Stimulated activated CD8-positive, alpha-beta memory T cell treated with anti-CD3 and anti-CD28 coated beads, Interleukin-4, amount 100 ng/mL, for 4 hours (primary cell): Measurements from ENCODE around the gene EPHB6.

Experiments
- DNase-seq, 2 donors: peaks; one replicate each; pipeline ENCODE4 v3.0.0-alpha.2; 2020; ENCODE audit warnings: low read depth in 2 of 2, low spot score in 1 of 2

The EPHB6 gene

DNA sequence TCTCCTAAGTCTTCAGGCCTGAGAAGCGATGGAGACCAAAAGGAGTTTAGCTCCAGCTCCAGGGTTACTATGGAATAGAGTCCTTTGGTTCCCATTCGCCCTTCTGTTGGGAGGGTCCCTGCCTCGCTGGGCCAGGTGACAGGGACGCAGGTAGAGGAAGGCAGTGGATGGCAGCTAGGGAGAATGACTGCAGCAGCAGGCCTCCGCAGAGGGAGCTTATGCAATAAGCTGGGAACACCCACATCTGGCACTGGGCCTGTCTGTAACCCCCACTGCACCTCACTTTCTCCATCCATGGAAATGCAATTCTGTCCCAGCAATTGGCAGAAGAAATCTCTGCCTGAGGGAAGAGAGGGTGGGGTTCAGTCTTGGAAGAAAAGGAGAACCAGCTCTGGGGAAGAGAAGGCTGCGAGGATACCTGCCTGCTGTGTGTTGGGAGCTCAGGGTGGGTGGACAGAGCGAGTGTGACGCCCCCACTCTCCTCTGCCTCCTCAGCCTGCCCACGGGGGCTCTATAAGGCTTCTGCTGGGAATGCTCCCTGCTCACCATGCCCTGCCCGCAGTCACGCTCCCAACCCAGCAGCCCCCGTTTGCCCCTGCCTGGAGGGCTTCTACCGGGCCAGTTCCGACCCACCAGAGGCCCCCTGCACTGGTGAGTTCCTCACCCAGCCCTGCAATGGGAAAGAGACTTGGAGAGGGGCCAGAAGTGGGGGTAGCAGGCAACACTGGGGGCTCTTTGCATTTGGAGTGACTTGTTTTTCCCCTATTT lies 10.3 kb downstream of the EPHB6 start:
- no peak for DNase-seq

DNA sequence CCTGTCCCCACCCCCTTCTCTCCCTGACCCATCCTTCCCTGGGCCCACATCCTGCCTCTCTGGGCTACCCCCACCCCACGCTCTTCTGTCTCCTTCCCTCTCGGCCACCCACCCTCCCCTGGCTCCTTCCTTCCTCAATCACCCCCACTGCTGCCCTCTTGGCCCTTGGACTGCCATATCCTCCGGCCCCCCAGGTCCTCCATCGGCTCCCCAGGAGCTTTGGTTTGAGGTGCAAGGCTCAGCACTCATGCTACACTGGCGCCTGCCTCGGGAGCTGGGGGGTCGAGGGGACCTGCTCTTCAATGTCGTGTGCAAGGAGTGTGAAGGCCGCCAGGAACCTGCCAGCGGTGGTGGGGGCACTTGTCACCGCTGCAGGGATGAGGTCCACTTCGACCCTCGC lies 10.9 kb downstream of the EPHB6 start:
- DNase-seq, result no peak

DNA sequence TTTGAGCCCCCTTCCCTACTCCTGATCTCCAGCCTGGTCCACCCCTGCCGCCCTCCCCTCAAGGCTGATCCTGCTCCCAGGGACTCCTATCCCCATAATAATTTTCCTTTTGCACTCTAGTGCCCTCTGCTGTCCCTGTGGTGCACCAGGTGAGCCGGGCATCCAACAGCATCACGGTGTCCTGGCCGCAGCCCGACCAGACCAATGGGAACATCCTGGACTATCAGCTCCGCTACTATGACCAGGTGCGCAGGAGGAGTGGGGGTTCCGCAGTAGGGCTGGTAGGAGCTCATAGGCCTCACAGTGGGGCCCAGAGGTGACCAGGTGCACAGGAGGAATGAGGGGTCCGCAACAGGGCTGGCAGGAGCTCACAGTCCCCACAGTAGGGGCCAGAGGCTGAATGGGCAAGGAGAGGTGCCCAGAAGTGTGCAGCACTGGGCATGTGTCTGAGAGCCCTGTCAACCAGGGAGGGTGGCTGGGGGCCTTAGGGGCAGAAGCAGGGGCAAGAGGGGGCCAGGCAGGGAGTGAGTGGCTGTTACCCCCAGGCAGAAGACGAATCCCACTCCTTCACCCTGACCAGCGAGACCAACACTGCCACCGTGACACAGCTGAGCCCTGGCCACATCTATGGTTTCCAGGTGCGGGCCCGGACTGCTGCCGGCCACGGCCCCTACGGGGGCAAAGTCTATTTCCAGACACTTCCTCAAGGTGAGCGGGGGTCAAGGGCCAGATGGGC lies 11.7 kb downstream of the EPHB6 start:
- DNase-seq, result no peak

DNA sequence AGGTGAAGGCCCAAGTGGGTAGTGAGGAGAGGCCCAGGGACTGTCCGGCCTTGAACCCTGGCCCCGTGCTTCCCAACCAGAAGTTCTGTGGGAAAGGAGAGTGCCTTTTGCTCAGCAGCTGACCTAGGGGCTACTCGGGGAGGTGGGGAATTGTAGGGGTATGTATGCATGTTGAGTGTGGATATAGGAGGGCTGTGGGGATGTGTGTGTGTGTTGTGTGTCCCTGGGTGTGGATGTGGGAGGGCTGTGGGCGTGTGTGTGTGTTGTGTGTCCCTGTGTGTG lies 12.2 kb downstream of the EPHB6 start:
- DNase-seq, result no peak

DNA sequence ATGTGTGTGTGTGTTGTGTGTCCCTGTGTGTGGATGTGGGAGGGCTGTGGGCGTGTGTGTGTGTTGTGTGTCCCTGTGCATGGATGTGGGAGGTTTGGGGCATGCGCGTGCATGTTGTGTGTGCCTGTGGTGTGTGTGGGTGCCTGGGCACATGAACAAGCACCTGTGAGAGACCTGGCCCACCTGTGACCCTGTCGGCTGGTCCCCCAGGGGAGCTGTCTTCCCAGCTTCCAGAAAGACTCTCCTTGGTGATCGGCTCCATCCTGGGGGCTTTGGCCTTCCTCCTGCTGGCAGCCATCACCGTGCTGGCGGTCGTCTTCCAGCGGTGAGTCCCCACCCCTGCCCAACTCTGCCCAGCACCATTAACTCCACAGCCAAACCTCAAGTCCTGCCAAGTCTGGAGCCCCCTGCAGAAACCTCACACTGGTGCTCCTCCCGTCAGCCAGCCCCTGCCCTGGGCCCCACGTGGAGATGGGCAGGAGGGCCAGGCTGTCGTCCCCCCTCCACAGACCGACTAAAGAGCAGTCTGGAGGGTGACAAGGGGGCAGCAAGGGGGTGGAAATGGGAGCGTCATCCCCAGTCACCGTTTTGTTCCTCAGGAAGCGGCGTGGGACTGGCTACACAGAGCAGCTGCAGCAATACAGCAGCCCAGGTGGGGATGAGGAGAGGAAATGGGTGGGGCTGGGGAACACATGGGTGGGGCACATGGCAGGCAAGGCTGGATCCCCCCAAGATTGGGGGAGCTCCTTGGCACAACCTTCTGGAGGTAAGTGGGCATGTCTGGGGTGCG lies 12.7 kb downstream of the EPHB6 start:
- no peak for DNase-seq

DNA sequence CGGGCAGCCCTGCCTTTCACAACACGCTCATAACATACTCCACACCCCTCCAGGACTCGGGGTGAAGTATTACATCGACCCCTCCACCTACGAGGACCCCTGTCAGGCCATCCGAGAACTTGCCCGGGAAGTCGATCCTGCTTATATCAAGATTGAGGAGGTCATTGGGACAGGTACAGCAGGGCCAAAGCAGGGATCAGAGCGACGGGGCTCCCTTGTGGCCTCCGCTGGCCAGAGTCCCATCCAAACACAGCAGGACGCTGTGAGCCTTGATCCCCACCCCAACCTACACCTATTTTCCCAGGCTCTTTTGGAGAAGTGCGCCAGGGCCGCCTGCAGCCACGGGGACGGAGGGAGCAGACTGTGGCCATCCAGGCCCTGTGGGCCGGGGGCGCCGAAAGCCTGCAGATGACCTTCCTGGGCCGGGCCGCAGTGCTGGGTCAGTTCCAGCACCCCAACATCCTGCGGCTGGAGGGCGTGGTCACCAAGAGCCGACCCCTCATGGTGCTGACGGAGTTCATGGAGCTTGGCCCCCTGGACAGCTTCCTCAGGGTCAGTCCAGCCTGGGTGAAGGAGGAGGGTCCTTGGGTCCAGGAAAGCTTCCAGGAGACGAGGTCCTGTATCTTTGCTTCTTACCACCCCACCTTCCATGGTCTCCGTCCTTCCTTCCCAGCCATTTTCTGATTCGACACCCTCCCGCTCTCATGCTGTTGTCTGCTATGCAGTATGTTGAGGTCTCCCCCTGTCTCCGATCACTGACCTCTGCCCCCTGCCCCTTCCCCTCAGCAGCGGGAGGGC lies 13.5 kb downstream of the EPHB6 start:
- DNase-seq, result no peak

DNA sequence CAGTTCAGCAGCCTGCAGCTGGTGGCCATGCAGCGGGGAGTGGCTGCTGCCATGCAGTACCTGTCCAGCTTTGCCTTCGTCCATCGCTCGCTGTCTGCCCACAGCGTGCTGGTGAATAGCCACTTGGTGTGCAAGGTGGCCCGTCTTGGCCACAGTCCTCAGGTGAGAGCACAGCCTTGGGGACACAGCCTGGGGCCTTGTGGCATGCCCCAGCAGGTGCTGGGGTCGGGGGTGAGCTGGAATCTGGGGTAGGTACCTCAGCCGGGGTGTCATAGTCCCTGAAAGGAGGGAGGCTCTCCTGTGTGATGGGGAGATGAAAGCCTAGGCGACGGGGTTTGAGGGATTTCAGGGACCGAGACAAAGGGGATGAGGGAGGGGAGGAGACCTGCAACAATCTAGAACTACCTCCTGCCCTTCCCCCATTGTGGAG lies 14.1 kb downstream of the EPHB6 start:
- DNase-seq, result no peak

DNA sequence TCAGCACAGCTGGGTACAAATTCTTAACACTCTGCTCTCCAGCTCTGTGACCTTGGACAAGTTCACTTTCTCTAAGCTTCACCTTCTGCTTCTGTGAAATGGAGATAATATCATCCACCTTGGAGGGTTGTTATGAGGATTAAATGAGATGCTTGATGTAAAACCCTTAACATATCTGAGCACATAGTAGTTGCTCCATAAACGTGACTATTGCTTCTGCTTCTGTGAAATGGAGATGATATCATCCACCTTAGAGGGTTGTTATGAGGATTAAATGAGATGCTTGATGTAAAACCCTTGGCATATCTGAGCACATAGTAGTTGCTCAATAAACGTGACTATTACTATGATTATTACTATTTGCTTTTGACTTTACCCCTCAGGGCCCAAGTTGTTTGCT lies 14.6 kb downstream of the EPHB6 start:
- DNase-seq, result no peak

DNA sequence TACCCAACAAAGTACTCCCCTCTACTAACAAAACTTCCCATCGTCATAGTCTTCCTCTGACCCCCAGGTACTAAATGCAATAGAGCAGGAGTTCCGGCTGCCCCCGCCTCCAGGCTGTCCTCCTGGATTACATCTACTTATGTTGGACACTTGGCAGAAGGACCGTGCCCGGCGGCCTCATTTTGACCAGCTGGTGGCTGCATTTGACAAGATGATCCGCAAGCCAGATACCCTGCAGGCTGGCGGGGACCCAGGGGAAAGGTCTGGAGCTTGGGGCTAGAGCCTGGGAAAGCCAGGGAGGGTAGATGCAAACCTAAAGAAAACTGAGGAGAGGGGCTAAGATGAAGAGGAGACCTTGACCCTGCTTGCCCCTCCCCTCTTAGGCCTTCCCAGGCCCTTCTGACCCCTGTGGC lies 15.3 kb downstream of the EPHB6 start:
- DNase-seq, result no peak

DNA sequence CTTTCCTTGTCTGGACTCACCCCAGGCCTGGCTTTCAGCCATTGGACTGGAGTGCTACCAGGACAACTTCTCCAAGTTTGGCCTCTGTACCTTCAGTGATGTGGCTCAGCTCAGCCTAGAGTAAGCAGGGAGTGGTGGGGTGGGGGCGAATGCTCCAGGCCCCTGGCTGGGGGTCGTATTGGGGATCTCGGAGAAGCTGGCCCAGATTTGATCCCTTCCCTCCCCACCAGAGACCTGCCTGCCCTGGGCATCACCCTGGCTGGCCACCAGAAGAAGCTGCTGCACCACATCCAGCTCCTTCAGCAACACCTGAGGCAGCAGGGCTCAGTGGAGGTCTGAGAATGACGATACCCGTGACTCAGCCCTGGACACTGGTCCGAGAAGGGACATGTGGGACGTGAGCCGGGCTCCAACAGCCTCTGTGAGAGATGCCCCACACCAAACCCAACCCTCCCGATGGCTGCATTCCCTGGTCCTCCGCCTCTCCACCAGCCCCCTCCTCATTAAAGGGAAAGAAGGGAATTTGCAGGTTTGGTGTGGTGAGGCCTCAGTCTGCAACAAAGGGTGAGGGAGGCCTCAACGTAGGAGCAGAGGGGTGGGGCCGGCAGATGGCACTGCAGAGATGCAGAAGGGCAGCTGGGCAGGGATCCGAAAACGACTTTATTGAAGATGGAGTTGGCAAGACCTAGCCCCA lies 15.8 kb downstream of the EPHB6 start:
- DNase-seq, result no peak

DNA sequence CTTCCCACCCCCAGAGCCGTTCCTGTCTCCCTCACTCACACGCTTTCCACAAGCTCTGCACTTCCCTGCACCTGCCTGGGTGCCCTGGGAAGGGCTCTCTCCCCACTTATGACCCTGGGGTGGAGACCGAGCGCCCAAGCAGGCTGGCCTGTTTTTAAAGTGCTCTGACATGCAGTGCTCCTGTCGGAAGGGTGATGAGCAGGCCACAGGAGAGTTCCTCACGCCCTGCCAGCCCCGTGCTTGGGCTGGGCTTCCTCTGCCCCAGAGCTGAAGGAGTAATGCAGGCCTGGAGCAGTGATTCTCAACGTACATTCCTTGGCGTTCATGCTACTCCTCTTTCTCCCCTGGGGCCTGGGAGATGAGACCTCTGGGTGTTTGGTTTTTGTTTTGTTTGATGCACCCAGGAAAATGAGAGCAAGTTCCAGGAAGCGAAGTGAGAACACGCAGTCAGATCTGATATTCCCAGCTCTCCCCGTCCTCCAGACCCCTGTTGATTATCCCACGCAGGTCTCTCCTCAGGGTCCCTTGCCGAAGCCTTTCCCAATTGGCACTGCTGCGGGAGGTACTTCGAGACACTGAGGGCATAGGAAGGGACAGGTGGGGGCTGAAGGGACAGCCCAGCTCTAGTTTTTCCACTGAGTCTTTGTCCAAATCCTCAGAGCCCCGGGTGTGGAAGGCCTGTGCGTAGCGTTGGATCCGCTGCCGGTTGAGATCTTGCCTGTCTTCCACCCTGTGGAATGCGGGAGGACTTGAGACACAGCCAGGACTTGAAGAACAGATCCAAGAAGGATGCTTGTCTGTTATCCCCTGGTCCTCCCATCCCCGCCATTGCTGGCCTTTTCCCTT lies 16.6 kb downstream of the EPHB6 start:
- no peak for DNase-seq

DNA sequence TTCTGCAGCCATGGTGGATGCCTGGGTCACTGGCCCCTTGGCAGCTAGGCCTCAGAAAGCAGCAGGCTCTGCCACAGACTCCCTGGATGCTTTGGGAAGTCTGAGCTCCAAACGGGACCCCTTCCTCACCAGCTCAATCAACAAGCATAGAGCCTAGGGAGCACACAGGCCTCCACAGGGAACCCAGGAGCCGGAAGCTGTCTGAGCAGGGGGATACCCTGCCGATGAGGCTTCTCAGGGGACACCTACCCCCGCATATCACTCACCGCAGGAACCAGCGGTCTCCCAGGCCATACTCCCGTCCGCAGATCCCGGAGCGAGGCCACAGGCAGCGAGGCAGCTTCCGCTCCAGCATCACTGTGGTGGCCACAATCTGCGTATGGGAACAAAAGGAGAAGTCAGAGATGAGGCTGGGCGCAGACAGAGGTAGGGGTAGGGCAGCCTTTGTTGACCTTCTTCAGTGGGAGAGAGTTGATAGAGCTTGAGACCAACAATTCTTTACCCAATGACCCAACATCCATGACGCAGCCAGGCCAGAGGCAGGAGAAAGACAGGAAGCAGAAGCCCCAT lies 17.3 kb downstream of the EPHB6 start:
- no peak for DNase-seq

DNA sequence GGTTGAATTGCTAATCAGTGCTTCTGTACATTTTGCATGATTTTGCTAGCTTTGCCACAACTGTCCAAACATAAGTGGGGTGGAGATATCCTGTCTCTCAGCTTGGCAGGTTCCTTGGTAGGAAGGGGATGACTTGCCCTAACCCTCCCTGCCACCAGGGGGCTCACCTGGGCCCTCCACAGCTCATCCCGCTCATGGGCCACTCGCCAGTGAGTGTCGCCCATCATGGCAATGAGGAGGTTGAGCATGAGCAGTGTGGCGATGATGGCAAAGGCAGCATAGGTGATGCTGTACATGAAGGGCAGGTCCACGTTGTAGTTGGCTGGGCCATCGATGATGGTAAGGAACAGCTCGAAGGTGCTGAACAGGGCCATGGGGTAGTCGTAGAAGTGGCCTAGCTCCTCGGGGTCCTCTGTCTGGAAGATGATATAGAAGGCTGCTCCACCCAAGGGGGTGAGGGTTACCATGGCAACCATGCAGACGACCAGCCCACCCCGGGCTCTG lies 18.5 kb downstream of the EPHB6 start:
- no peak for DNase-seq

DNA sequence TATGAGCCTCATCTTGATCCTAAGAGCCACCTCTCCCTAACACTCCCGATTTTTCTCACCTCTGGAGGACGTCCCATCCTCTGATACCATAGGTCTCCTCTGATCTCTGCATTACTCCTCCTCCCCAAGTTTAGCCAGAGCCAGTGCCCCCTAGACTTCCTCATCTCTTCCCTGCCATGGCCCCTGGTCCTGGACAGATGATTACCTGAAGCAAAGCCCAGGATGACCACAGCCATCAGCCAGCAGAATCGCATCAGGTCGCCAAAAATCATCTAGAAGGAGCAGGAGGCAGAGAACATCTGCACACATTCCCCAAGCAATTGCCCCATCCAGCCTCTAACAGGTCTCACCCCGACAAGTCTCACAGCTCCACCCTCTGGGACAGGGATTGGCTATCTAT lies 19.0 kb downstream of the EPHB6 start:
- no peak for DNase-seq

DNA sequence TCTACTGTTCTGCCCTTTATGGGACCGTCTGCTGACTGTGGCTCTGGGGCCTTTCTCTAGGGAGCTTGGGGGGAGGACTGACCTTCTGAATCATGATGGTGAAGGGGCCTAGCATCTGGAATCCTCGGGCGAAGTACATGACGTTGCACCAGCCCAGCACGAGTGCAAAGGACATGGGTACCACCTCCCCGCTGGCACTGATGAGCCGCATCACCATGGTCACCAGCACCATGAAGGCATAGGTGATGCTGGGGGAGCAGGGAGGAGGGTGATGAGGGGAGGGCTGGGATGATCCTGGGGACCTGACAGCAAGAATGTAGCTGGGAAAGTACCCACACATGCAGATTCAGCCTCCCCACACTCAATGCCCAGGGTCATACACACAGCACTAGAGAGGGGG lies 19.5 kb downstream of the EPHB6 start:
- DNase-seq, result no peak

DNA sequence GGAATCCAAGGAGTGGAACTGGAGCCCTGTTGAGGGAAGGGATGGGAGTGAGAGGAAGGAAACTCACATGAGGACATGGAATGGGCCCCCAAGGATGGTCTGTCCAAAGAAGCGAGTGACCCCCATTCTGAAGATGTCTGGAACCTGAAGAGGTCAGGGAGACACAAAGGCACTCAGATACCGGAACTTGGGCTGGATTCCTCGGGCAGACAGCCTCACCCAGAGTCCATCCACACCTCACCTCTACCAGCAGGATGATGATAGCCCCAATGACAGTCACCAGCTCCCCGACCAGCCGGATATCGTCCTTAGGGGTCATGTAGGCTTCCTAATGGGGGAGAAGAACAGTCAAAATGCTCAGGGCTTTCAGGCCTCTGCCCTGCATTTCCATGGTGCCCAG lies 20.0 kb downstream of the EPHB6 start:
- no peak for DNase-seq

DNA sequence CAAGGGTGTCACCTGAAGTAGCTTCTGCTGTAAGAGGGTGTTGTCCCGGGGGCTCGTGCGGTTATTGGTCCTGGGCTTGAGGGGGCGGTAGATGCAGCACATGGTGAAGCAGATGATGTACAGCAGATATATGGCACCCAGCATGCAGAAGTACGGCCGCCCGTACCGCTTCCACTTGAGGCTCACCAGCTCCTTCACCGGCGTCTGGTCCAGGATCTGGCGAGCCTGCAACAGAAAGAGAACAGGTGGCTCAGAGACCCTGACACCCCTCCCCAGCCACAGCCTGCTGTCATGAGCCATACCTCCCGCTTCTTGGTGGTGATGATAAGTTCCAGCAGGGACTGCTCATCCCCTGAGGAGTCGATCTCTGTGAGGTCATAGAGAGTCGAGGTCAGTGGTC lies 20.6 kb downstream of the EPHB6 start:
- DNase-seq, result no peak

DNA sequence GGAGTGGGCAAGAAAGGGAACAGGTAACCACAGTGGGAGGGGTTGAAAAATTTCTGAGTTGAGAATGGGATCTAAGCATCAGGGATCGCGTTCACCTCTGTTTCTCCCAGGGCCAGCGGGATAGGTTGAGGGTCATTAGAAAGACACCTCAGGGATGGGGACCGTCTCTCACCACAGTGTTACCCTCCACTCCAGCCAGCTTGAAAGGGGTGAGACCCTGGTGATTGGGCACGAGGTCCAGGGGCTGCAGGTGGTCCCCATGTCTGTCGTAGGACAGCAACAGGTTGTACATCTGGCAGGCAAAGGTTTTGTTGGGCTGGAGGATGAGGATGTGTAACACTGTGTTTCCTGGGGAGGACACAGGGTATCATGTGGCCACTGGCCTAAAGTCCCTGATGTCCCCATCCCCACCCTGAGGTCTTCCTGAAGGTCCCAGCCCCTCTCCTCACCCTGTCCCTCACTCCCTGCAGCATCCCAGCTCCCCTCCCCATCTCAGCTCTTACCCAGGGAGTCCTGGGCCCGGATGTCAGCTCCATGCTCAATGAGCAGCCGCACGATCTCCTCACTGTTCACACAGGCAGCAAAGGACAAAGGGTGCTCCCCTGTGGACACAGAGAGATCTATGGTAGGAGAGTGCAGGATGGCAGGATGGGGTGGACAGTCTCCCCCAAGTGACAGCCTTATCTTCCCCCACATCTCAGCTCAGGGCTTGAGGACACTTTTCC lies 21.5 kb downstream of the EPHB6 start:
- DNase-seq, result no peak
